ENCODE results near the gene USP17L20. TPM values are rescaled to one million over a fixed set of nuclear protein-coding genes. Genes with fewer than 3 reads are reported as not detected.

USP17L20 gene
- total RNA-seq, 3 donors from 2014 or later (not counting 1 experiment from before 2014, with no cell fraction given): not detected

Other genes starting within 250 kb of the USP17L20 start
- not detected for gene FAM90A26, start 87.7 kb upstream of the USP17L20 start, total RNA-seq
- not detected for gene USP17L10, start 47.5 kb upstream of the USP17L20 start, total RNA-seq
- not detected for gene USP17L11, start 42.7 kb upstream of the USP17L20 start, total RNA-seq
- gene USP17L12, start 38.0 kb upstream of the USP17L20 start, total RNA-seq: not detected
- gene USP17L13, start 33.2 kb upstream of the USP17L20 start, total RNA-seq: not detected
- not detected for gene USP17L15, start 23.7 kb upstream of the USP17L20 start, total RNA-seq
- not detected for gene USP17L17, start 14.2 kb upstream of the USP17L20 start, total RNA-seq
- gene USP17L18, start 9.5 kb upstream of the USP17L20 start, total RNA-seq: not detected
- gene USP17L19, start 4.7 kb upstream of the USP17L20 start, total RNA-seq: not detected
- not detected for gene USP17L21, start 4.7 kb downstream of the USP17L20 start, total RNA-seq
- not detected for gene USP17L22, start 9.5 kb downstream of the USP17L20 start, total RNA-seq
- gene USP17L24, start 67.0 kb downstream of the USP17L20 start, total RNA-seq: not detected
- not detected for gene USP17L25, start 71.8 kb downstream of the USP17L20 start, total RNA-seq
- gene USP17L26, start 76.5 kb downstream of the USP17L20 start, total RNA-seq: not detected
- not detected for gene USP17L5, start 81.3 kb downstream of the USP17L20 start, total RNA-seq
- not detected for gene USP17L27, start 86.0 kb downstream of the USP17L20 start, total RNA-seq
- not detected for gene USP17L28, start 90.8 kb downstream of the USP17L20 start, total RNA-seq
- not detected for gene USP17L29, start 95.5 kb downstream of the USP17L20 start, total RNA-seq
- not detected for gene USP17L30, start 105.0 kb downstream of the USP17L20 start, total RNA-seq
- gene DEFB131A, start 186.3 kb downstream of the USP17L20 start, total RNA-seq: not detected

Measured in natural killer cell (primary cell).